OCI-LY7 (cell line): Measurements from ENCODE around the gene PAN3. TPM values are rescaled to one million over a fixed set of nuclear protein-coding genes. Genes with fewer than 3 reads are reported as not detected.
"Not testable (repeated sequence)": the region's sequence is repeated elsewhere in the genome, so short reads cannot be mapped to it uniquely, and the experiment has no call there.

ENCODE experiments used
- BruUV-seq: library from RNA; stranded (reverse); fragments of 400-500 nt; replicated peaks from 2 replicates; lab custom pipeline; 2021; lab: Mats Ljungman, UMichigan
- CTCF ChIA-PET: fragments of 300-600 bp; sonication (Branson Sonifier 250); formaldehyde crosslinking; loops from one replicate; lab custom pipeline; 2022; ENCODE audit warnings: antibody characterized with exemption; ENCODE audit not compliant: unreplicated experiment; lab: Charles Lee
- POLR2A ChIA-PET: fragments of 300-600 bp; sonication (Branson Sonifier 250); formaldehyde crosslinking; loops from one replicate; lab custom pipeline; 2022; ENCODE audit warnings: antibody characterized with exemption; lab: Charles Lee
- DNase-seq: peaks from one replicate; pipeline ENCODE4 v3.0.0-alpha.2; 2015; ENCODE audit warnings: low spot score
- H2AFZ ChIP-seq: fragments of 200-600 bp; sonication (generic), shearing (Covaris generic); 2 replicates; pipeline ENCODE4 v1.6.1; 2014; ENCODE audit warnings: mild to moderate bottlenecking, antibody characterized with exemption, low read length, moderate library complexity
- H3K27ac ChIP-seq: fragments of 200-600 bp; sonication (generic); 2 replicates; pipeline ENCODE4 v1.5.1; 2014; ENCODE audit warnings: mixed run types, low read depth, mild to moderate bottlenecking, moderate library complexity, low read length, inconsistent platforms; ENCODE audit not compliant: poor library complexity, severe bottlenecking
- H3K36me3 ChIP-seq: fragments of 200-600 bp; sonication (generic); 2 replicates; pipeline ENCODE4 v1.6.1; 2014; ENCODE audit warnings: mild to moderate bottlenecking, antibody characterized with exemption, low read length, moderate library complexity, mixed read lengths; ENCODE audit not compliant: insufficient read depth
- H3K4me1 ChIP-seq: fragments of 200-600 bp; sonication (generic); 2 replicates; pipeline ENCODE4 v1.5.1; 2014; ENCODE audit warnings: mild to moderate bottlenecking, low read length; ENCODE audit not compliant: insufficient read depth, poor library complexity, severe bottlenecking
- H3K4me2 ChIP-seq: fragments of 200-600 bp; sonication (generic); 2 replicates; pipeline ENCODE4 v1.6.1; 2014; ENCODE audit warnings: mild to moderate bottlenecking, low read length
- H3K4me3 ChIP-seq: fragments of 200-600 bp; sonication (generic); 2 replicates; pipeline ENCODE4 v1.5.1; 2014; ENCODE audit warnings: mild to moderate bottlenecking, low read depth, low read length; ENCODE audit not compliant: poor library complexity, severe bottlenecking
- H3K79me2 ChIP-seq: fragments of 200-600 bp; sonication (generic); 2 replicates; pipeline ENCODE4 v1.6.1; 2016; ENCODE audit warnings: low read depth, mild to moderate bottlenecking, low read length, moderate library complexity, mixed read lengths; ENCODE audit not compliant: insufficient read depth
- H3K9me2 ChIP-seq: fragments of 200-600 bp; sonication (generic); 2 replicates; pipeline ENCODE4 v1.6.1; 2016; ENCODE audit warnings: mild to moderate bottlenecking, low read length, mixed read lengths; ENCODE audit not compliant: insufficient read depth
- H3K9me3 ChIP-seq: fragments of 200-600 bp; sonication (generic); 2 replicates; pipeline ENCODE4 v1.6.1; 2014; ENCODE audit warnings: mild to moderate bottlenecking, mixed run types, low read length, mixed read lengths
- H4K20me1 ChIP-seq: fragments of 200-600 bp; sonication (generic); 2 replicates; pipeline ENCODE4 v1.6.1; 2014; ENCODE audit warnings: mild to moderate bottlenecking, antibody characterized with exemption, low read length, moderate library complexity, mixed read lengths; ENCODE audit not compliant: insufficient read depth
- CTCF ChIP-seq: fragments of 200-600 bp; sonication (generic); conservative IDR thresholded peaks from 2 replicates; pipeline ENCODE4 v1.5.1; 2014; ENCODE audit warnings: mild to moderate bottlenecking, antibody characterized with exemption, low read length, moderate library complexity, mixed read lengths
- EZH2phosphoT487 ChIP-seq: fragments of 200-600 bp; sonication (generic); IDR thresholded peaks from 2 replicates; pipeline ENCODE4 v1.6.1; 2018; ENCODE audit warnings: low read depth, borderline replicate concordance, mild to moderate bottlenecking, mixed run types, antibody characterized with exemption, low read length, moderate library complexity, mixed read lengths
- intact Hi-C: fragments of 100-400 bp; cut with micrococcal nuclease; formaldehyde crosslinking; loops from one replicate; pipeline ENCODE4 v1.10.0; 2022; ENCODE audit not compliant: unreplicated experiment
- total RNA-seq, 2 experiments: library from RNA; depleted of rRNA in 1 of 2; stranded (reverse); fragments of >200 nt in 1 of 2; shearing (Covaris generic) in 1 of 2; gene quantifications; 2 replicates each; pipeline ENCODE4 v1.2.3, GENCODE V29; 2014 to 2022

PAN3 gene
- total RNA-seq, 2 experiments from 2014 or later, result 20.4 to 54.8 TPM

- H3K79me2 ChIP-seq, result no peaks in the 10 kb centered on the region
- H3K4me1 ChIP-seq, result no peaks in the 10 kb centered on the region
- intact Hi-C loops, result no loop called here
- ChIA-PET CTCF (no interaction called here), POLR2A (no interaction called here)
- H3K9me2 ChIP-seq, result no peaks in the 10 kb centered on the region
- BruUV-seq, result no TSS peak
- no peak within 1 kb of the TSS for H3K27ac ChIP-seq
- H3K4me3 ChIP-seq, result no peak within 1 kb of the TSS
- no peaks in the 10 kb centered on the region for H3K9me3 ChIP-seq
- H3K4me2 ChIP-seq, result no peak within 1 kb of the TSS
- DNase-seq, result no peak
- H2AFZ ChIP-seq, result no peak within 1 kb of the TSS
- no peaks in the 10 kb centered on the region for H4K20me1 ChIP-seq
- no peak for TF ChIP-seq CTCF
- no peak for TF ChIP-seq EZH2phosphoT487
- no peaks in the 10 kb centered on the region for H3K36me3 ChIP-seq
Observed at GRCh38 chr13:28100150-28101121, 37.9 kb upstream of the PAN3 start, which contains the start of gene FLT3. Gene FLT3 (minus strand): TSS chr13:28100576. CDS start chr13:28100510, 66 bp downstream.

- H3K36me3 ChIP-seq, H3K4me3 ChIP-seq, DNase-seq, CTCF ChIA-PET, H3K79me2 ChIP-seq, H4K20me1 ChIP-seq, H3K4me2 ChIP-seq, H3K9me2 ChIP-seq, BruUV-seq, H2AFZ ChIP-seq, H3K9me3 ChIP-seq, intact Hi-C loops, H3K27ac ChIP-seq, H3K4me1 ChIP-seq: not testable (repeated sequence)
- POLR2A ChIA-PET, result interaction anchor here (0.6 kb wide), 1 partner anchor 490 kb away, joined by 8 read pairs; no protein-coding TSS in a partner anchor
Observed at GRCh38 chr13:28101886-28102285, 36.5 kb upstream of the PAN3 start.

- H4K20me1 ChIP-seq, result no peaks in the 10 kb centered on the region
- CTCF ChIA-PET, result no interaction called here
- no peaks in the 10 kb centered on the region for H3K9me2 ChIP-seq
- H3K9me3 ChIP-seq, result no peaks in the 10 kb centered on the region
- TF ChIP-seq EZH2phosphoT487 (no peak), CTCF (no peak)
- no peaks in the 10 kb centered on the region for H3K36me3 ChIP-seq
- no peaks in the 10 kb centered on the region for H3K4me1 ChIP-seq
- intact Hi-C loops, result no loop called here
- POLR2A ChIA-PET, result no interaction called here
- H3K27ac ChIP-seq, result no peak overlapping the region
- no TSS peak for BruUV-seq
- no peak for DNase-seq
- no peak overlapping the region for H3K4me2 ChIP-seq
- H3K4me3 ChIP-seq, result no peak overlapping the region
- H3K79me2 ChIP-seq, result no peaks in the 10 kb centered on the region
- H2AFZ ChIP-seq, result no peak overlapping the region
Observed at GRCh38 chr13:28106976-28107375, 31.4 kb upstream of the PAN3 start.
